Suprapubic skin (tissue), 4 donors: Measurements from ENCODE around the gene YY1AP1.

Source experiments
- CTCF ChIP-seq, 2 donors: fragments of 200-600 bp in 1 of 2; fragments of 450-650 bp in 1 of 2; sonication (generic) in 1 of 2; IDR thresholded peaks; one replicate each; pipeline ENCODE4 v1.5.1; 2016 to 2019; ENCODE audit warnings: antibody characterized with exemption in 2 of 2, mild to moderate bottlenecking in 1 of 2, moderate library complexity in 1 of 2
- POLR2A ChIP-seq, 2 donors: fragments of 450-650 bp; IDR thresholded peaks; one replicate each; pipeline ENCODE4 v1.6.1; 2017; ENCODE audit warnings: antibody characterized with exemption in 2 of 2, mild to moderate bottlenecking in 2 of 2, moderate library complexity in 2 of 2
- POLR2AphosphoS5 ChIP-seq, 3 donors: sonication (generic); formaldehyde crosslinking; IDR thresholded peaks; one replicate each; pipeline ENCODE4 v1.6.1; 2017; ENCODE audit warnings: antibody characterized with exemption in 3 of 3

- TF ChIP-seq CTCF (IDR thresholded peaks at IDR 0.05) (peak in 1 of 2 donors; percentile 41), POLR2AphosphoS5 (IDR thresholded peaks at IDR 0.05) (no peak), POLR2A (IDR thresholded peaks at IDR 0.05) (no peak)
Measured at GRCh38 chr1:155648207-155649147, 40.1 kb downstream of the YY1AP1 start.
